ENCODE results near the gene L2HGDH.

The L2HGDH gene

DNA sequence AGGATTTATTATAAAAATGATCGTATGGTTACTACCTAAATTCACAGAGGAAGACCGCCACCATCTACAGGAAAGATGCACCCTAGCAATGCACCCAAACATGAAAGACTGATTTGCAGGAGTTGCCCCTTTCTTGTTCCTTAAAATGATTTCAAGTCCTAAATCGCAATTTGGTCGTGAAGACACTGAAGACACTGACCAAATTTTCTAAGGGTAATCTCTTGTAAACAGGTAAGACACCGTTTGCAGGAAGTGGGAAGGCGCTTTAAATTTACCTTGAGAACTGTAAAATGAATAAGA, 81.7 kb downstream of the L2HGDH start:
- no peak for DNase-seq (ENCODE audit: low read depth, low spot score)

DNA sequence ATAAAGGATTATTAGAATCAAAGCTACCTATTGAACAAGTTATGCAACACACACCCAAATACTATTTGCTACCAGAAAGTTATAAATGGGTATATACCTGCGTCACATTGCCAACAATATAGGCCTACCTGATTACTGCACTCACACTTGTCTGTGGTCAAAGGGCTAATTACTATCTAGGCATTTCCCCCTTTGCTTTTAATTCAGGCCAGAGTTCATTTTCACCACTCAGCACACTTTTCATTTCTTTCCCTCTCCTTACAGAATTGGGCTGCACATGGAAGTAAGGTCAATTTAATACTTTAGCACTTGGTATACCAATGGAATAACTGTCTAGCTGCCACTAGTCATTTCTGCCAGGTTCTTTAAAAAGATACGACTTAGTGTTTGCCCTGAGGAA, 82.3 kb downstream of the L2HGDH start:
- no peak for DNase-seq (ENCODE audit: low read depth, low spot score)

- DNase-seq (ENCODE audit: low read depth, low spot score), result no peak
Measured at GRCh38 chr14:50228313-50228712, 83.7 kb downstream of the L2HGDH start.

DNA sequence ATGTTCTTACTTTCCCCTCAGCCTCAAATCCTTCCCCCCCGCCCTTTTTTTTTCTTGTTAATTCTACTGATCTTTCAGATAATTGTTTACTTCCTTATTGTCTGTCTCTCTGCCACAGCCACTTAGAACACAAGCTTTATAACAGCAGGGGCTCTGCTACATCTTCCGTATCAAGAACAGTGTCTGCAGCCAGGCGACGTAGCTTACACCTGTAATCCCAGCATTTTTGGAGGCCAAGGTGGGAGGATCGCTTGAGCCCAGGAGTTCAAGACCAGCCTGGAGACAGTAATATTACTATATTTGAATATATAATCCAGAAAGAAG, 86.1 kb downstream of the L2HGDH start:
- no peak for DNase-seq (ENCODE audit: low read depth, low spot score)

GRCh38 chr14:50225067-50225973, 86.7 kb downstream of the L2HGDH start:
- no peak for DNase-seq (ENCODE audit: low read depth, low spot score)

- no peak for DNase-seq (ENCODE audit: low read depth, low spot score)
Measured at GRCh38 chr14:50222055-50222613, 89.9 kb downstream of the L2HGDH start.

DNA sequence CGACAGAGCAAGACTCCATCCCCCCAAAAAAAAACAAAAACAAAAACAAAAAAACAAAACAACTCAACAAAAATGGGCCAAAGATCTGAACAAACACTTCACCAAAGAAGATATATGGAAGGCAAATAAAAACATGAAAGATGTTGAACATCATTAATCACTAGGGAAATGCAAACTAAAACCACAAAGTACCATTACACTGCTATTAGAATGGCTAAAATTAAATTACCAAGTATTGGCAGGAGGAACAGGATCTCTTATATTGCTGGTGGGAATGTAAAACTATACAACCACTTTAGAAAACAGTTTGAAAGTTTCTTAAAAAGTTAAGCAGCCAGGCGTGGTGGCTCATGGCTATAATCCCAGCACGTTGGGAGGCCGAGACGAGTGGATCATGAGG, 93.5 kb downstream of the L2HGDH start:
- no peak for DNase-seq (ENCODE audit: low read depth, low spot score)

- DNase-seq (ENCODE audit: low read depth, low spot score), result no peak
Measured at GRCh38 chr14:50215416-50215815, 96.6 kb downstream of the L2HGDH start.

- no peak for DNase-seq (ENCODE audit: low read depth, low spot score)
Measured at GRCh38 chr14:50213795-50214194, 98.2 kb downstream of the L2HGDH start.

GRCh38 chr14:50212726-50213125, 99.3 kb downstream of the L2HGDH start:
- no peak for DNase-seq (ENCODE audit: low read depth, low spot score)

GRCh38 chr14:50210074-50210473, 102.0 kb downstream of the L2HGDH start:
- DNase-seq (ENCODE audit: low read depth, low spot score), result no peak

GRCh38 chr14:50198499-50198898, 113.5 kb downstream of the L2HGDH start:
- no peak for DNase-seq (ENCODE audit: low read depth, low spot score)

DNA sequence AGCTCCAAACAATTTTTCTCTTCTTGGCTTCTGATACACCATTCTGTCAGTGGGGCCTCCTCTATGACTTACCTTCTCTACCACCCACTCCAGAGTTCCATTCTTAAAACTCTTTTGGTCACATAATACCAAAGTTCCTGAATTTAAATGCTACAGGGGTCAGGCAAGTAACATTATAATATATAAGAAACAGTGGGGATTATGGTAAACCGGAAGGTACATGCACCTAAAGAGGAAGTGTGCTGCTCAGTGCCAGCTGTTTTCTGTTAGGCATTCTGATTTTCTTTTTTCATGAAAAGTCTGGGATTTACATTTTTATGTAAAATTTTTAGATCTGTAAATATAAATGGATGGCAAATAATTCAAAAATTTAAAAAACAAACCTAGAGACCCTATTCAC, 120.5 kb downstream of the L2HGDH start:
- no peak for DNase-seq (ENCODE audit: low read depth, low spot score)
